IMR-90 (cell line): ENCODE measurements around the gene ZNF423. TPM values are rescaled to one million over a fixed set of nuclear protein-coding genes. Genes with fewer than 3 reads are reported as not detected.

ENCODE experiments used
- ATAC-seq: fragments of 200-7000 bp; cut with Tn5 transposase; 2 replicates; pipeline ENCODE4 v1.9.1; 2020; ENCODE audit warnings: low read depth, mild to moderate bottlenecking, moderate library complexity
- BruUV-seq: library from RNA; stranded (reverse); fragments of 400-500 nt; replicated peaks from 2 replicates; lab custom pipeline; 2021; lab: Mats Ljungman, UMichigan
- CTCF ChIA-PET: fragments of 300-600 bp; formaldehyde crosslinking; extraction: SDS; loops from one replicate; lab custom pipeline; 2021; ENCODE audit warnings: antibody characterized with exemption; lab: Yijun Ruan, JAX
- POLR2A ChIA-PET: fragments of 300-600 bp; sonication (Branson Sonifier 250); formaldehyde crosslinking; loops from one replicate; lab custom pipeline; 2022; ENCODE audit warnings: antibody characterized with exemption; ENCODE audit not compliant: unreplicated experiment; lab: Charles Lee
- DNase-seq: peaks from one replicate; pipeline ENCODE4 v3.0.0; 2013
- H2AFZ ChIP-seq: replicated peaks from 2 replicates; pipeline ENCODE3; 2013; ENCODE audit warnings: low read length, mild to moderate bottlenecking; ENCODE audit not compliant: poor library complexity
- H2AK5ac ChIP-seq: 2 replicates; pipeline ENCODE4 v1.6.1; 2013; ENCODE audit warnings: low read depth, low read length, inconsistent platforms
- H2AK9ac ChIP-seq: replicated peaks from 2 replicates; pipeline ENCODE3; 2013; ENCODE audit warnings: mild to moderate bottlenecking, low read depth, low read length, moderate library complexity; ENCODE audit not compliant: poor library complexity
- H2BK120ac ChIP-seq: 2 replicates; pipeline ENCODE4 v1.6.1; 2013; ENCODE audit warnings: low read depth, low read length, inconsistent platforms
- H2BK15ac ChIP-seq: 3 replicates; pipeline ENCODE4 v1.6.1; 2013; ENCODE audit warnings: low read depth, low read length, inconsistent platforms
- H2BK20ac ChIP-seq: 2 replicates; pipeline ENCODE4 v1.6.1; 2013; ENCODE audit warnings: low read depth, mild to moderate bottlenecking, inconsistent platforms, low read length, moderate library complexity
- H2BK5ac ChIP-seq: 2 replicates; pipeline ENCODE4 v1.6.1; 2013; ENCODE audit warnings: mild to moderate bottlenecking, low read depth, low read length, inconsistent platforms; ENCODE audit not compliant: poor library complexity, severe bottlenecking
- H3K14ac ChIP-seq: replicated peaks from 2 replicates; pipeline ENCODE4 v1.6.1; 2013; ENCODE audit warnings: low read depth, low read length, inconsistent platforms
- H3K18ac ChIP-seq: 2 replicates; pipeline ENCODE4 v1.6.1; 2013; ENCODE audit warnings: low read depth, low read length, control low read depth
- H3K23ac ChIP-seq: 2 replicates; pipeline ENCODE4 v1.6.1; 2013; ENCODE audit warnings: low read depth, low read length, inconsistent platforms
- H3K27ac ChIP-seq: 2 replicates; pipeline ENCODE4 v1.5.1; 2013; ENCODE audit warnings: mild to moderate bottlenecking, control low read depth, low read length; ENCODE audit not compliant: insufficient read depth
- H3K27me3 ChIP-seq: 2 replicates; pipeline ENCODE4 v1.6.1; 2013; ENCODE audit warnings: low read length; ENCODE audit not compliant: control insufficient read depth, insufficient read depth
- H3K36me3 ChIP-seq: 2 replicates; pipeline ENCODE4 v1.6.1; 2013; ENCODE audit warnings: low read length, mixed read lengths; ENCODE audit not compliant: control insufficient read depth, insufficient read depth
- H3K4ac ChIP-seq: 2 replicates; pipeline ENCODE4 v1.6.1; 2013; ENCODE audit warnings: low read depth, low read length, inconsistent platforms
- H3K4me1 ChIP-seq: 2 replicates; pipeline ENCODE4 v1.6.1; 2013; ENCODE audit warnings: low read length, mixed read lengths; ENCODE audit not compliant: control insufficient read depth, insufficient read depth
- H3K4me2 ChIP-seq: 2 replicates; pipeline ENCODE4 v1.6.1; 2013; ENCODE audit warnings: low read depth, mild to moderate bottlenecking, control low read depth, low read length, moderate library complexity
- H3K4me3 ChIP-seq: 2 replicates; pipeline ENCODE4 v1.5.1; 2013; ENCODE audit warnings: low read depth, mild to moderate bottlenecking, control low read depth, low read length, moderate library complexity; ENCODE audit not compliant: insufficient read depth
- H3K56ac ChIP-seq: 2 replicates; pipeline ENCODE4 v1.6.1; 2013; ENCODE audit warnings: low read length, inconsistent platforms; ENCODE audit not compliant: insufficient read depth; ENCODE audit errors: extremely low read depth
- H3K79me1 ChIP-seq, 2 experiments: 2 replicates each; pipeline ENCODE4 v1.6.1; 2013; ENCODE audit warnings: low read length in 2 of 2, inconsistent platforms in 1 of 2, low read depth in 1 of 2
- H3K9ac ChIP-seq: 2 replicates; pipeline ENCODE4 v1.6.1; 2013; ENCODE audit warnings: low read depth, low read length, control low read depth
- H3K9me1 ChIP-seq: 2 replicates; pipeline ENCODE4 v1.6.1; 2013; ENCODE audit warnings: low read length, inconsistent platforms; ENCODE audit not compliant: insufficient read depth
- H3K9me3 ChIP-seq: 2 replicates; pipeline ENCODE4 v1.6.1; 2013; ENCODE audit warnings: low read length; ENCODE audit not compliant: control insufficient read depth, insufficient read depth
- H4K20me1 ChIP-seq: 2 replicates; pipeline ENCODE4 v1.6.1; 2013; ENCODE audit warnings: low read length, inconsistent platforms; ENCODE audit not compliant: insufficient read depth
- H4K5ac ChIP-seq: 2 replicates; pipeline ENCODE4 v1.6.1; 2013; ENCODE audit warnings: mild to moderate bottlenecking, low read depth, low read length, control low read depth
- H4K8ac ChIP-seq, 2 experiments: 2 replicates each; pipeline ENCODE4 v1.6.1; 2013; ENCODE audit warnings: low read depth in 2 of 2, low read length in 2 of 2, control low read depth in 1 of 2, inconsistent platforms in 1 of 2
- H4K91ac ChIP-seq: 2 replicates; pipeline ENCODE4 v1.6.1; 2013; ENCODE audit warnings: low read depth, low read length, inconsistent platforms; ENCODE audit not compliant: insufficient read depth
- CTCF ChIP-seq: conservative IDR thresholded peaks from 2 replicates; pipeline ENCODE4 v1.5.1; 2012; ENCODE audit warnings: mild to moderate bottlenecking, low read depth, low read length, improper control_type of control experiment
- FOS ChIP-seq: fragments of 150-350 bp; IDR thresholded peaks from 2 replicates; pipeline ENCODE4 v1.6.1; 2016; ENCODE audit warnings: low read depth, low read length
- MXI1 ChIP-seq: IDR thresholded peaks from 2 replicates; pipeline ENCODE4 v1.6.1; 2012; ENCODE audit warnings: low read depth, mild to moderate bottlenecking, low read length, moderate library complexity, borderline replicate concordance
- NFE2L2 ChIP-seq: fragments of 150-350 bp; IDR thresholded peaks from 2 replicates; pipeline ENCODE4 v1.6.1; 2016; ENCODE audit warnings: low read depth, mild to moderate bottlenecking, low read length
- RFX5 ChIP-seq: IDR thresholded peaks from 2 replicates; pipeline ENCODE4 v1.8.0; 2012; ENCODE audit warnings: low read depth, mild to moderate bottlenecking, low read length, moderate library complexity
- WGBS, 2 experiments: methylation state at CpG; one replicate each; pipeline versions ENCODE4 v1.1.5 to v1.1.7; 2013; ENCODE audit warnings: missing lambda C conversion rate in 2 of 2; ENCODE audit not compliant: insufficient read length in 1 of 2; ENCODE audit errors: extremely low coverage in 2 of 2; 5-methylcytosine and 5-hydroxymethylcytosine counted together
- dilution Hi-C: fragments of 300-500 bp; cut with HindIII; formaldehyde crosslinking; loops from one replicate; pipeline ENCODE4 v1.14.3; 2018; ENCODE audit warnings: low sequenced_read_pairs; ENCODE audit not compliant: unreplicated experiment
- in situ Hi-C: fragments of 300-500 bp; cut with MboI; formaldehyde crosslinking; loops from 3 replicates; pipeline ENCODE4 v1.14.3; 2019; ENCODE audit warnings: low sequenced_read_pairs, inconsistent platforms, mixed read lengths
- intact Hi-C: fragments of 100-400 bp; cut with micrococcal nuclease; formaldehyde crosslinking; loops from 2 replicates; pipeline ENCODE4 v1.10.0; 2022
- polyA plus RNA-seq, 3 experiments: library from polyadenylated mRNA; depleted of rRNA; stranded (reverse); fragments of >200 nt; gene quantifications; 2 replicates each; pipeline ENCODE4 v1.2.3, GENCODE V29; 2012; ENCODE audit warnings: low replicate concordance in 1 of 3
- total RNA-seq: library from RNA; depleted of rRNA; stranded (reverse); fragments of >200 nt; gene quantifications from 2 replicates; pipeline ENCODE4 v1.2.3, GENCODE V29; 2012

Gene ZNF423
- total and polyA plus RNA-seq, 2 of the 4 experiments (the other 2 are of a cell fraction), result under 0.01 to 0.10 TPM

- H3K4me3 ChIP-seq, result no peak overlapping the region
- WGBS, 2 experiments, result 73% methylated on average over 3 of the region's 11 CpGs; no CpG with 5 or more reads in 1 of the 2 experiments
- no peak overlapping the region for H2BK120ac ChIP-seq
- TF ChIP-seq MXI1, result no peak
- TF ChIP-seq CTCF, result no peak
- no peak for TF ChIP-seq FOS
- no peak for TF ChIP-seq RFX5
- TF ChIP-seq NFE2L2, result no peak
- H2BK15ac ChIP-seq, result no peak overlapping the region
- H2BK5ac ChIP-seq, result no peak overlapping the region
- ATAC-seq (no peak), DNase-seq (no peak)
- H2BK20ac ChIP-seq, result no peak overlapping the region
- no peak overlapping the region for H3K4ac ChIP-seq
- no peaks in the 10 kb centered on the region for H3K36me3 ChIP-seq
- intact Hi-C loops, result no loop called here
- ChIA-PET CTCF (no interaction called here), POLR2A (no interaction called here)
- no TSS peak for BruUV-seq
- H3K4me2 ChIP-seq, result no peak overlapping the region
- H3K9me3 ChIP-seq, result no peaks in the 10 kb centered on the region
- H3K56ac ChIP-seq, result no peak overlapping the region
- no peak overlapping the region for H4K5ac ChIP-seq
- no peak overlapping the region for H3K23ac ChIP-seq
- no peak overlapping the region for H4K91ac ChIP-seq
- H2AK5ac ChIP-seq, result no peak overlapping the region
- H3K18ac ChIP-seq, result no peak overlapping the region
- H3K9me1 ChIP-seq, result no peaks in the 10 kb centered on the region
- H3K14ac ChIP-seq, result no peak overlapping the region
- H3K27me3 ChIP-seq, result peaks cover 3% of the 10 kb centered on the region; the same call in 1 of the 2 replicates
- H2AFZ ChIP-seq, result no peak overlapping the region
- no peak overlapping the region for H2AK9ac ChIP-seq
- H3K4me1 ChIP-seq, result no peaks in the 10 kb centered on the region
- in situ Hi-C loops, result no loop called here
- no peaks in the 10 kb centered on the region for H4K20me1 ChIP-seq
- H3K27ac ChIP-seq, result no peak overlapping the region
- no peaks in the 10 kb centered on the region for H3K79me1 ChIP-seq
- no peak overlapping the region for H4K8ac ChIP-seq
- H3K9ac ChIP-seq, result no peak overlapping the region
- dilution Hi-C loops, result no loop called here
These were observed 329.0 kb downstream of the ZNF423 start for GRCh38 chr16:49526860-49527365.
